Stromal cell of bone marrow (primary cell): ENCODE results near the gene VPS45.

Experiments used
- DNase-seq: peaks from one replicate; pipeline ENCODE4 v3.0.0-alpha.2; 2012; ENCODE audit warnings: low read depth

VPS45 gene

DNA sequence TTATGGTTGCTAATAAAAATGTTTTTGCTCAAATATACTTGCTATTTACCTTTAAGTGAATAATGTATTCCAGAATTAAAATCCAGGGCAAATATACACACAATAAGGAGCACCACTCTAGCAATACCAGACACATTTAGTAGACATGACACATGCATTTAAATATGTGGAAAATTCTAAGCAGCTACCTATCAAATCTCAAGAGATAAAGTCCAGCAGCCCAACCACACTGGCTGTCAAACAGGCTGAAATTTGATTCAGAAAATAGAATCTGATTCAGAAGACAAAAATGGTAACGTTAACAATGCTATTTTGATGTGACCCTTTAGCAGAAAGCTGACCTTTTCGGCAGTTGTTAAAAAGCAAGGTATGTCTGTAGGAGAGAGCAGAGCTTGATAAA, 124.4 kb downstream of the VPS45 start:
- DNase-seq, result peak; percentile 7

DNA sequence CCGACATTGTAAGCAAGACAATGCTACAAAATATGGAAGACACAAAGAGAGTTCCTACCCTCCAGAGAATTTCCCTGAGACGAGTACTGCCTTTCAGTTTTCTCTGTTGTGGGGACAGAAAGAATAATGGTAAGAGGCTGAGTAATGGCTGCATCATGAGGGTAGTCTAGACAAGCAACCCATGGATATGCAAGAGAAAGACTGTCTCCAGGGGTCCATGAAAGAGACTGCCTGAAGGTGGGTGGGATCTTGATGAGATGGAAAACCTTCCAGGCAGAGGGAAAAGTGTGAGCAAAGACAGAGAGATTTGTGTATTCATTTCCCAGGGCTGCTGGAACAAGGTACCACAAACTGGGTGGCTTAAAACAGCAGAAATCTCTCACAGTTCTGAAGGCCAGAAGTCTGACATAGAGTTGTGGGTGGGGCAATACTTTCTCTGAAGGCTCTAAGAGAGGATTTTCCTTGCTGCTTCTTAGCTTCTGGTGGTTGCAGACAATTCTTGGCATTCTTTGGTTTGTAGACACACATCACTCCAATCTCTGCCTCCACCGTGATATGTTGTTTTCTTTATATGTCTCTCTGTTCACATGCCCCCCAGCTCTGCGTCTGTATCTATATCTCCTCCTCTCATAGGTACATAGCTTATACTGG, 126.9 kb downstream of the VPS45 start:
- DNase-seq, result peak; percentile 40
